B cell (primary cell): ENCODE results near the gene MFGE8. TPM values are rescaled to one million over a fixed set of nuclear protein-coding genes. Genes with fewer than 3 reads are reported as not detected.
"Not testable (repeated sequence)": the region's sequence is repeated elsewhere in the genome, so short reads cannot be mapped to it uniquely, and the experiment has no call there.

Source experiments
- ATAC-seq: fragments of 200-7000 bp; cut with Tn5 transposase; one replicate; pipeline ENCODE4 v1.10.0; 2021; ENCODE audit warnings: low read depth, mild to moderate bottlenecking, moderate number of reproducible peaks, moderate library complexity
- CTCF ChIA-PET: fragments of 350-600 bp; sonication (Branson Sonifier 250); formaldehyde crosslinking; loops from one replicate; lab custom pipeline; 2021; ENCODE audit warnings: antibody characterized with exemption, inconsistent platforms; lab: Charles Lee
- POLR2A ChIA-PET: fragments of 350-600 bp; sonication (Branson Sonifier 250); formaldehyde crosslinking; loops from one replicate; lab custom pipeline; 2021; ENCODE audit warnings: antibody characterized with exemption; lab: Charles Lee
- DNase-seq: peaks from one replicate; pipeline ENCODE4 v3.0.0; 2013
- H2AFZ ChIP-seq: 2 replicates; pipeline ENCODE4 v1.6.1; 2012; ENCODE audit warnings: mild to moderate bottlenecking, low read depth, low read length; ENCODE audit not compliant: insufficient read depth, poor library complexity, severe bottlenecking
- H3K27ac ChIP-seq, 2 donors: 1 replicate in 1 of 2; 2 replicates in 1 of 2; pipeline ENCODE4 v1.5.1; 2012 to 2013; ENCODE audit warnings: low read length in 2 of 2, mild to moderate bottlenecking in 2 of 2, moderate library complexity in 1 of 2
- H3K27me3 ChIP-seq, 4 experiments: fragments of 200-600 bp in 1 of 4; sonication (generic) in 1 of 4; replicated peaks in 1 of 4; 1 replicate in 2 of 4; 2 replicates in 2 of 4; pipeline versions ENCODE4 v1.6.1 to v1.7.0; 2013 to 2016; ENCODE audit warnings: low read length in 3 of 4, mild to moderate bottlenecking in 2 of 4, mixed read lengths in 1 of 4, moderate library complexity in 1 of 4; ENCODE audit not compliant: insufficient read depth in 4 of 4, control insufficient read depth in 3 of 4; ENCODE audit errors: control extremely low read depth in 1 of 4
- H3K36me3 ChIP-seq, 2 experiments: replicated peaks in 1 of 2; 1 replicate in 1 of 2; 2 replicates in 1 of 2; pipeline versions ENCODE4 v1.6.1 to v1.7.1; 2013; ENCODE audit warnings: low read length in 1 of 2; ENCODE audit not compliant: insufficient read depth in 2 of 2, control insufficient read depth in 1 of 2; ENCODE audit errors: control extremely low read depth in 1 of 2, extremely low read depth in 1 of 2
- H3K4me1 ChIP-seq, 2 donors: fragments of 200-600 bp in 1 of 2; sonication (generic) in 1 of 2; 1 replicate in 1 of 2; 2 replicates in 1 of 2; pipeline versions ENCODE4 v1.5.1 to v1.6.1; 2013 to 2017; ENCODE audit warnings: low read length in 2 of 2; ENCODE audit not compliant: control insufficient read depth in 2 of 2, insufficient read depth in 2 of 2
- H3K4me2 ChIP-seq: replicated peaks from 2 replicates; pipeline ENCODE3; 2012; ENCODE audit warnings: mild to moderate bottlenecking, low read depth, low read length; ENCODE audit not compliant: poor library complexity, severe bottlenecking
- H3K4me3 ChIP-seq, 5 experiments: fragments of 200-600 bp in 1 of 5; sonication (generic) in 1 of 5; 1 replicate in 3 of 5; 2 replicates in 2 of 5; pipeline versions ENCODE4 v1.5.1 to v1.7.0; 2011 to 2016; ENCODE audit warnings: low read length in 4 of 5, mild to moderate bottlenecking in 4 of 5, low read depth in 2 of 5, control low read depth in 1 of 5, moderate library complexity in 1 of 5; ENCODE audit not compliant: insufficient read depth in 1 of 5; ENCODE audit errors: control extremely low read depth in 1 of 5, extremely low read depth in 1 of 5
- H3K79me2 ChIP-seq: fragments of 200-600 bp; sonication (generic); one replicate; pipeline ENCODE4 v1.6.0; 2016; ENCODE audit warnings: low read length; ENCODE audit not compliant: control insufficient read depth, insufficient read depth
- H3K9ac ChIP-seq: fragments of 200-600 bp; sonication (generic); 2 replicates; pipeline ENCODE4 v1.6.1; 2017; ENCODE audit warnings: mild to moderate bottlenecking, low read length, moderate library complexity
- H3K9me3 ChIP-seq, 3 donors: one replicate each; pipeline versions ENCODE4 v1.6.1 to v1.7.1; 2013; ENCODE audit warnings: low read length in 2 of 3; ENCODE audit not compliant: control insufficient read depth in 2 of 3, insufficient read depth in 1 of 3; ENCODE audit errors: control extremely low read depth in 1 of 3
- H4K20me1 ChIP-seq: 2 replicates; pipeline ENCODE4 v1.6.0; 2012; ENCODE audit warnings: mild to moderate bottlenecking, low read length; ENCODE audit not compliant: insufficient read depth, control insufficient read depth, poor library complexity, severe bottlenecking
- H3K27ac Mint-ChIP-seq: one replicate; pipeline ENCODE4 v1.8.0; 2021; ENCODE audit warnings: mixed read lengths
- H3K27me3 Mint-ChIP-seq: one replicate; pipeline ENCODE4 v1.8.0; 2021; ENCODE audit warnings: mixed read lengths
- H3K4me1 Mint-ChIP-seq: one replicate; pipeline ENCODE4 v1.8.0; 2021; ENCODE audit warnings: mixed read lengths
- H3K4me3 Mint-ChIP-seq: one replicate; pipeline ENCODE4 v1.8.0; 2021; ENCODE audit warnings: mixed read lengths
- H3K9me3 Mint-ChIP-seq: one replicate; pipeline ENCODE4 v1.8.0; 2022; ENCODE audit warnings: mixed read lengths; ENCODE audit not compliant: insufficient read depth
- EZH2 ChIP-seq: IDR thresholded peaks from 2 replicates; pipeline ENCODE4 v1.6.1; 2012; ENCODE audit warnings: borderline replicate concordance, low read depth, mild to moderate bottlenecking, moderate library complexity, low read length; ENCODE audit not compliant: insufficient read depth, poor library complexity, severe bottlenecking
- WGBS: methylation state at CpG from one replicate; pipeline ENCODE4 v1.1.5; 2013; ENCODE audit warnings: missing lambda C conversion rate; ENCODE audit not compliant: insufficient coverage; 5-methylcytosine and 5-hydroxymethylcytosine counted together
- intact Hi-C: fragments of 100-400 bp; cut with micrococcal nuclease; formaldehyde crosslinking; loops from one replicate; pipeline ENCODE4 v1.10.0; 2022
- polyA plus RNA-seq: library from polyadenylated mRNA; depleted of rRNA; stranded (reverse); fragments of >200 nt; gene quantifications from 2 replicates; pipeline ENCODE4 v1.2.3, GENCODE V29; 2012
- total RNA-seq, 2 donors: library from RNA; stranded (reverse); fragments of 120-200 nt in 1 of 2; gene quantifications; 1 replicate in 1 of 2; 2 replicates in 1 of 2; pipeline versions ENCODE4 v1.2.3 to v1.2.4, GENCODE V29; 2013 to 2022
- TF ChIP-seq, protein P1 (sequence below): fragments of 200-600 bp; IDR thresholded peaks from one replicate; pipeline ENCODE4 v1.8.0; 2022; ENCODE audit warnings: antibody characterized with exemption, mild to moderate bottlenecking

MFGE8 gene
- total and polyA plus RNA-seq, 2 donors (not counting 1 experiment from before 2014, with no cell fraction given) = 18.9 to 28.8 TPM

GRCh38 chr15:88939486-88939806, 26.3 kb upstream of the MFGE8 start:
- peaks cover 0 to 2% (median 0%) of the 10 kb centered on the region in 4 experiments for H3K27me3 ChIP-seq
- peaks cover 0 to 2% (median 0%) of the 10 kb centered on the region in 3 donors for H3K9me3 ChIP-seq
- H4K20me1 ChIP-seq = no peaks in the 10 kb centered on the region
- Mint-ChIP-seq H3K4me3 (no peak overlapping the region), H3K4me1 (no peaks in the 10 kb centered on the region), H3K9me3 (no peaks in the 10 kb centered on the region), H3K27me3 (peaks cover 11% of the 10 kb centered on the region), H3K27ac (no peak overlapping the region)
- no peak overlapping the region for H3K27ac ChIP-seq
- no peak overlapping the region for H3K4me2 ChIP-seq
- DNase-seq (no peak), ATAC-seq (no peak)
- H3K4me3 ChIP-seq = no peak overlapping the region
- intact Hi-C loops = no loop called here
- no peaks in the 10 kb centered on the region for H3K36me3 ChIP-seq
- H3K9ac ChIP-seq = no peak overlapping the region
- no peaks in the 10 kb centered on the region for H3K79me2 ChIP-seq
- H3K4me1 ChIP-seq = no peaks in the 10 kb centered on the region
- ChIA-PET POLR2A (no interaction called here), CTCF (no interaction called here)
- WGBS = 100% methylated on average over 1 of the region's 2 CpGs
- TF ChIP-seq, protein P1, sequence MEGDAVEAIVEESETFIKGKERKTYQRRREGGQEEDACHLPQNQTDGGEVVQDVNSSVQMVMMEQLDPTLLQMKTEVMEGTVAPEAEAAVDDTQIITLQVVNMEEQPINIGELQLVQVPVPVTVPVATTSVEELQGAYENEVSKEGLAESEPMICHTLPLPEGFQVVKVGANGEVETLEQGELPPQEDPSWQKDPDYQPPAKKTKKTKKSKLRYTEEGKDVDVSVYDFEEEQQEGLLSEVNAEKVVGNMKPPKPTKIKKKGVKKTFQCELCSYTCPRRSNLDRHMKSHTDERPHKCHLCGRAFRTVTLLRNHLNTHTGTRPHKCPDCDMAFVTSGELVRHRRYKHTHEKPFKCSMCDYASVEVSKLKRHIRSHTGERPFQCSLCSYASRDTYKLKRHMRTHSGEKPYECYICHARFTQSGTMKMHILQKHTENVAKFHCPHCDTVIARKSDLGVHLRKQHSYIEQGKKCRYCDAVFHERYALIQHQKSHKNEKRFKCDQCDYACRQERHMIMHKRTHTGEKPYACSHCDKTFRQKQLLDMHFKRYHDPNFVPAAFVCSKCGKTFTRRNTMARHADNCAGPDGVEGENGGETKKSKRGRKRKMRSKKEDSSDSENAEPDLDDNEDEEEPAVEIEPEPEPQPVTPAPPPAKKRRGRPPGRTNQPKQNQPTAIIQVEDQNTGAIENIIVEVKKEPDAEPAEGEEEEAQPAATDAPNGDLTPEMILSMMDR = no peak
- no peak for TF ChIP-seq EZH2
- no peak overlapping the region for H2AFZ ChIP-seq

- ATAC-seq (no peak), DNase-seq (no peak)
- no peak for TF ChIP-seq EZH2
- TF ChIP-seq, protein P1 = no peak
- Histone ChIP-seq H3K79me2 (no peaks in the 10 kb centered on the region), H2AFZ (no peak overlapping the region), H3K4me1 (no peaks in the 10 kb centered on the region), H3K9me3 (peaks cover 0 to 2% (median 0%) of the 10 kb centered on the region in 3 donors), H4K20me1 (no peaks in the 10 kb centered on the region), H3K4me3 (no peak overlapping the region), H3K4me2 (no peak overlapping the region), H3K9ac (no peak overlapping the region), H3K27me3 (peaks cover 0 to 2% (median 0%) of the 10 kb centered on the region in 4 experiments), H3K27ac (no peak overlapping the region), H3K36me3 (no peaks in the 10 kb centered on the region)
- WGBS = 91% methylated on average over 15 of the region's 15 CpGs
- Mint-ChIP-seq H3K27me3 (peaks cover 14% of the 10 kb centered on the region), H3K4me3 (no peak overlapping the region), H3K27ac (no peak overlapping the region), H3K4me1 (no peaks in the 10 kb centered on the region), H3K9me3 (no peaks in the 10 kb centered on the region)
- ChIA-PET POLR2A (no interaction called here), CTCF (no interaction called here)
- intact Hi-C loops = no loop called here
Measured at GRCh38 chr15:88938802-88939485, 25.8 kb upstream of the MFGE8 start.

GRCh38 chr15:88934449-88934848, 21.3 kb upstream of the MFGE8 start:
- H3K27me3 ChIP-seq, H3K4me3 Mint-ChIP-seq, H3K4me1 Mint-ChIP-seq, H3K9me3 ChIP-seq, H3K9ac ChIP-seq, H3K4me1 ChIP-seq, H3K79me2 ChIP-seq, H3K36me3 ChIP-seq, ATAC-seq, H3K4me2 ChIP-seq, H4K20me1 ChIP-seq, H3K27ac Mint-ChIP-seq, POLR2A ChIA-PET, H3K9me3 Mint-ChIP-seq, intact Hi-C loops, H3K4me3 ChIP-seq, DNase-seq, CTCF ChIA-PET, H3K27ac ChIP-seq, H2AFZ ChIP-seq: not testable (repeated sequence)
- peaks cover 48% of the 10 kb centered on the region for H3K27me3 Mint-ChIP-seq
- 83% methylated on average over 1 of the region's 4 CpGs for WGBS
